Panc1 (cell line): Measurements from ENCODE around the gene BOC.

Experiments
- CTCF ChIP-seq: fragments of 450-650 bp; IDR thresholded peaks from 2 replicates; pipeline ENCODE4 v1.5.1; 2017; ENCODE audit warnings: mild to moderate bottlenecking
- POLR2AphosphoS5 ChIP-seq: IDR thresholded peaks from 2 replicates; pipeline ENCODE4 v1.6.1; 2012; ENCODE audit warnings: mild to moderate bottlenecking, low read depth, low read length, moderate library complexity
- SIN3A ChIP-seq: IDR thresholded peaks from 2 replicates; pipeline ENCODE4 v1.6.1; 2012; ENCODE audit warnings: low read depth, mild to moderate bottlenecking, low read length, moderate library complexity, borderline replicate concordance; ENCODE audit not compliant: insufficient read depth

DNA sequence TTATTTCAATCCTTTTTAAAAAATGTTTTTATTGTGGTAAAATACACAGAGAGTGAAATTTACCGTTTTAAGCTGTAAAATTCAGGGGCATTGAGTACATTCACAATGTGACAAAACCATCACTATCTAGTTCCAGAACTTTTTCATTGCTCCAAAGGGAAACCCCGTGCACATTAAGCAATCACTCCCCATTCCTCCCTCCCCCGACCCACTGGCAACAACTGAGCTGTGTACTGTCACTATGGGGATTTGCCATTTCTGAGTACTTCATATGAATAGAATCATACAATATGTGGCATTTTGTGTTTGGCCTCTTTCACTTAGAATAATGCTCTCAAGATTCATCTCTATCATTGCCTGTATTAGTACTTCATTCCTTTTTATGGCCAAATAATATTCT is 45.5 kb upstream of the BOC start:
- TF ChIP-seq CTCF (no peak), POLR2AphosphoS5 (no peak), SIN3A (no peak)
